Right hindlimb (tissue), 1 donor: ENCODE measurements around the gene FADS1.

Experiments used
- DNase-seq: peaks from one replicate; pipeline ENCODE4 v3.0.0-alpha.2; 2018

Gene FADS1

GRCh38 chr11:61844909-61845565 lies 28.2 kb upstream of the FADS1 start:
- peak; percentile 76 for DNase-seq

DNA sequence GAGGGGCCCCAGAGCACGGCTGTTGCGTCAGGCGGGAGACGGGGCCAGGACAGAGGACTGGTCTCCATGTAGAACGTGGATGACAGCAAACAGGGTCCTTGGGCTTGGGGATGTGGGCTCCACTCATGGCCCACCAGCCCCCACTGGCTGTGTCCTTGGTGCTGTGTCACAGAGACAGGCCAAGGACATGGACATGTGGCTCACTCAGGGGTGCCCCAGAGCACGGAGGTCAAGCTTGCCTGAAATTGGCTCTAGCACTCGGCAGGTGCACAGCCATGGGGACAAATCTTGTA lies 25.7 kb upstream of the FADS1 start:
- DNase-seq: no peak

- DNase-seq: no peak
Measured at GRCh38 chr11:61841636-61842527, 25.1 kb upstream of the FADS1 start.

- no peak for DNase-seq
Measured at GRCh38 chr11:61840371-61840770, 23.6 kb upstream of the FADS1 start.

DNA sequence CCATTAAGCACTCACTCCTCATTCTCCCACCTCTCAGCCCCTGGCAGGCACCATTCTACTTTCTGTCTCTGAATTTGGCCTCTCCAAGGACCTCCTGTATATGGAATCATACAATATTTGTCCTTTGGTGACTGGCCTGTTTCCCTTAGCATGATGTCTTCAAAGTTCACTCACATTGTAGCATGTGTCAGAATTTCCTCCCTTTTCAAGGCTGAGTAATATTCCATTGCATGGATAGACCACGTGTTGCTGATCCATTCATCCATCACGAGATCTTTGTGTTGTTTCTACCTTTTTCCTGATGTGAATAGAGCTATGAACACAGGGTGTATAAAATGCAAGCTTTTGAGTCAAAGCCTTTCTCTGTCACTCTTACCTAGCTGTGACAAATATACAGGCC lies 22.9 kb upstream of the FADS1 start:
- no peak for DNase-seq

DNA sequence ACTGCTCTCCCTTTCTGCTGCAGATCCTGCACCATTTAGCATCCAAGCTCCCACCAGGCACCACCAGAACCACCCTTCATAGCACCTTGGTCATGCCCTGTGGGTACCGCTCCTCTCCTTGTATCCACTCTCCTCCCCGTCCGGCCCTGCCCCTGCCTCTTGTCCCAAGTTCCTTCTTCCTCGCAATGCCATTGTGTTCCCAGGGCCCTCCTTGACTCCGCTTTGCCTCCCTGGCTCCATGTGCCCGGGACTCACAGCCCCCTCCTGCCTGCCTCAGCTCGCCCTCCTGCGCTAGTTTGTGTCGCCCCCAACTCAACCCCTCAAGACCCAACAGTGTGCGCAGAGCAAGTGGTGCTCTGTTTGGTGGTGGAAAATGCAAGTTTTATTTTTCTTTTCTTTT lies 22.1 kb upstream of the FADS1 start:
- no peak for DNase-seq

DNA sequence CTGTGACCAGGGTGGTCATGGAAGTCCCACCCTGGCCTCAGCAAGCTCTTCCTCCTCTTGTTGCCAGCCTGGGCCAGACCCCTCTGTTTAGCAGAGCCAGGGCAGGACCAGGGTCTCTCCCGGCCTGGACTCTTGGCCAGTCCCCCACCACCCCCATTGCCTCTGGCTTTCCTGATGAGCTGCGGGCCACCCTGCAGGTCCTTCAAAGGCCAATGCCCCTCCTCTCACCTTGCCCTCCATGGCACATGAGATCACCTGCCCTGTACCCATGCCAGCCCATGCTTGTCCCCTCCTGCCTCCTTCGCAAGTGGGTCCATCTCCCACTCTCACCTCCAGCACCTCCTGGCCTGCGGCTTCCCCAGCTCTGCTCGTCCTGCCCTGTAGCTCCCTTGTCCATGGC lies 21.7 kb upstream of the FADS1 start:
- no peak for DNase-seq

- no peak for DNase-seq
Measured at GRCh38 chr11:61837411-61838005, 20.7 kb upstream of the FADS1 start.

- no peak for DNase-seq
Measured at GRCh38 chr11:61836193-61836592, 19.4 kb upstream of the FADS1 start.

DNA sequence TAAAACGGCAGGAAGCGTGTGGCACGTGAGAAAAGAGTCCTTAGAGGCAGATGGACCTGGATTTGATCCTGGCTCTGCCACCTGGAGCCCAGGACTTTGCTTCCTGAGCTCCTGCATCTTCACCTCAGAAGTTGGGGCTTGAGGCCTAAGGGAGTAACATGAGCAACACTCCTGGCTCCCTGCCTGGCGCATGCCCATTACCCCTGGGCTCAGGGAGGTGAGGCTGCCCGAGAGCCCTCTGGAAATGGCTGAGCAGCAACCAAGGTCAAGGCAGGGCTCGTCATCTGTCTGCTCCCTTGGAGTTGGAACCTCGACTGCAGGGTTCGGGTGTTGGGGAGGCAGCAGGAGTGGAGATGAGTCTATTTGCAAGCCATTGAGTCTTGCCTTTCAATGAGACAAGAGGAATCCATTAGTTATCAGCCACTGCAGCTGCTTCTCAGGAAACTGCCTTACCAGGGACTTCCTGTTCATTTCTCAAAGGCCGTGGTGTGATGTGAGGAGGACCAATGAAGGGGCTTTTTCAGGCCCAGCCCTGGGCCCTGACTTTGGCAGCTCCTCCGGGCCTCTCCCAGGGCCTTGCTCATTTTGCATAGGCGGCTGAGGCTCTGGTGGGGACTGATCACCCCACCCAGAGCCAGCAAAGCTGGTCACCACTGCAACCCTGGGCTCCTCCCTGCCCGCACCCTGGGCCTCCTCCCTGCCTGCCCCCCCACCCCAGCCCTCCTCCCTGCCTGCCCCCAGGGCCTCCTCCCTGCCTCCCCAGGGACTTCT lies 17.7 kb upstream of the FADS1 start:
- DNase-seq: peak; percentile 77

- no peak for DNase-seq
Measured at GRCh38 chr11:61833926-61834277, 17.1 kb upstream of the FADS1 start.

- no peak for DNase-seq
Measured at GRCh38 chr11:61833471-61833870, 16.7 kb upstream of the FADS1 start.

DNA sequence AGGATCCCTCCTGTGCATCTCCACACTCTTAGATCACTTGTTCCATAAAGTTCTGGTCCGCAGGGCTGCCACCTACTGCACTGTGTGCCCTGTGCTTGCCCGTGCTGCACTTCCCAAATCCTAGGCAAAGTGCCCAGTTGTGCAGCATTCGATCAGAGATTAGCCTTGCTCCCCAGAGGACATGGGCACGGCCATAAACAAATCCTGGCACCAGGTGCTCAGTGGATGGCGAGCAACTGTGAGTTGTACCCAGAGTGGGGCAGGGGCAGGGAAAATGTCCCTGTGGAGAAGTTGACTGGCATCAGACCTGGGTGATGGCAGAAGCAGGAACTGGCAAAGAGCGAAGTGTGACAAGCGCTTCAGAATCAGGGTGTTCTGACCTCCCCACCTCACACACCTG lies 16.0 kb upstream of the FADS1 start:
- no peak for DNase-seq

GRCh38 chr11:61832207-61832606 lies 15.4 kb upstream of the FADS1 start:
- no peak for DNase-seq

DNA sequence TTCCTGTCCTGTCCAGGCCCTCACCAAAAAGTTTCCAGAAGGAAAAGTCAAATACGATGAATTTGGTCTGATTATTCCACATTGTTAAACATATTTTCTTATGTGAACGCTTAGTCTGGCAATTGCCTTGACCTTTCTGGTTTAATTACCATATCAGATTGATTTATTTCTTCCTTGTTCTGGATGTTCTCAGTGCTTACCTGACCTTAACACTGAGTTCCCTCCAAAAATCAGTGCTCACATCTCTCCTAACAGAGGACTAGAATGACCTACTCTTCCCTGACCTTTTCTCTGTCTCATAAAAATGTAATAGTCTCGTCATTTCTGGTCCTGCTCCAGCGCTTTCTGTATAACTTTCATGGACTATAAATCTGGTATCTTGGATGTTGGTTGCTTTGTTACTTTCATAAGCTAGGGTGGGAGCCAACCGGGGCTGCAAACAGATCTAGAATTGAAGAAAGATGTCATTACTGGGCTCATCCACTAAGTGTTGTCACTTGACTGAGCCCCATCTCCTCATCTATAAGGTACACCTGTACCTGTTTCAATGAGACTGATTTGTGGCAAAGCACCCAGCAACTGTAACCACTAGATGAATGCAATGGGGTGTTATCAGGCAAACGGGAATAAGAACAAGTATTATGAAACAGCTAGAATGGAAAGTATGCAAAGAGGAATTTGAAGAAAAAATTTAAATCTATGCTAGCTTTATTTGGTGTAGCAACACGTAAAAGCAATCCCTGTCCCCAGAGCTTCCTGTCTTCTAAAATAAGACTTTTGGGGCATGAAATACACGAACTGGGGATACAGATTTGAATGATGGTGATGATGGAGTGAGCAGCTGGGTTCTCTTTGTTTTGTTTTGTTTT lies 13.7 kb upstream of the FADS1 start:
- DNase-seq: no peak

GRCh38 chr11:61829806-61830205 lies 13.0 kb upstream of the FADS1 start:
- DNase-seq: no peak

- peak; percentile 62 for DNase-seq
Measured at GRCh38 chr11:61828629-61829407, 12.0 kb upstream of the FADS1 start.

GRCh38 chr11:61828379-61828628 lies 11.5 kb upstream of the FADS1 start:
- no peak for DNase-seq

DNA sequence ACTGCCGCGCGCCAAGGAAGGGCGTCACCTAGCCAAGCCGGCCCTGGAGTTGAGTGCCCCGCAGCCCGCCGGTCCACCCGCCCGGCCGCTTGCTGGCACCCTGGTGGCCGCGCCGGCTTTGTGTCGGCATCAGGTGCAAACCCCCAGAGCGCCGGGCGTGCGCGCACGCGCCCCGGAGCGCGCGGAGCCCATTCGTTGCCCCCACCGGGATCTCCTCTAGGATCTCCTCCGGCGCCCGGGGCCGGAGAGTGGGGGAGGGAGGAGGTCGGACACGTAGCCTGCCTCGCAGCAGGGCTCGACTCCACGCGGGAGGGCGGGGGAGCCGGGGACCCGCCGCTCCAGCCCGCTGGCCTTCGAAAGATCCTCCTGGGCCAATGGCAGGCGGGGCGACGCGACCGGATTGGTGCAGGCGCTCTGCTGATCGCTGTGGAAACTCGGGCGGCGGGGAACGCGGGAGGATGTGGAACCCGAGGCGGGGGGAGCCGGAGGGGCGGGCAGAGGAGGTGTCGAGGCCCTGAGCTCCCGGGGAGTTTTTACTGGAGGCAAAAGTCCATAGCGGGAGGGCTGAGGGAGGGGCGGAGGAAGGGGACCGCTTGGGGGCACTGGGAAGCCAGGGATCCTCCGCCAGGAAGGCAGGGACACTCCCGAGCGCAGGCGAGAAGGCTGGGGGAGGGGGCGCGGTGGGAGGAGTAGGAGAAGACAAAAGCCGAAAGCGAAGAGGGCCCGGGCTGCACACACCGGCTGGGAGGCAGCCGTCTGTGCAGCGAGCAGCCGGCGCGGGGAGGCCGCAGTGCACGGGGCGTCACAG lies 11.0 kb upstream of the FADS1 start, which contains the start of gene FADS2:
Gene FADS2 (plus strand): TSS at position 730 of the 808 bp plus-strand sequence. CDS start 91 bp downstream, outside the sequence.
- DNase-seq: peak; percentile 99

DNA sequence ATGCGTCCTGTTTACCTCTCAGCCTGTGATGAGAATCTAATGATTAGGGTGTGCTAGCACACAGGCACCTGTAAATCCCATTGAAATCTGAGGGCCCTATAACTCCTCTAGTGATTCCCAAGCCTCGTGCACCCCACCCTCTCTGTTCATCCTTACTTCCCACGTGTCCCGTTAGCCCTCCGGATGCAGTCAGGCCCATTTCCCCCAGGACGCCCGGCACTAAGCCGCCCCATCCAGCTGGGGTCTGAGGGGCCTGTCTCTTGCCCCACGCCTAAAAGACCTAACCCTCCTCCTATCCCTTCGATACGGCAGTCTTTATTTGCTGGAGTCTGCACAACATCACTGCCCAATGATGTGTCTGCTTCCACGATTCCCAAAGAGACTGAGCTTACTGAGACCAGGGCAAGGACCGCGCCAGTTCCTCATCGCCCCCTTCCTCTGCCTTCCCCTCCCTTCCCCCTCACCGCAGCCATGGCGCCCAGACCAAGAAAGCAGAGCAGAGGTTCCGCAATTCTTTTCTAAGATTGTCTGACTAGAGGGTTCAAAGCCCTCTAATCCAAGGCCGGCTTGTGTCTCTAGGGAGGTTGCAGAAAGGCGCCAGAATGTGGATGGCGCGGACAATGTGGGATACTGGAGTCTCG lies 10.2 kb upstream of the FADS1 start:
- DNase-seq: peak; percentile 43
